Mammary microvascular endothelial cell (primary cell): ENCODE measurements around the gene FAM151A. TPM values are rescaled to one million over a fixed set of nuclear protein-coding genes. Genes with fewer than 3 reads are reported as not detected.

Source experiments
- total RNA-seq: library from RNA; depleted of rRNA; stranded (reverse); fragments of >200 nt; gene quantifications from 2 replicates; pipeline ENCODE4 v1.2.3, GENCODE V29; 2015

Gene FAM151A
- not detected in 2 replicates for total RNA-seq

DNA sequence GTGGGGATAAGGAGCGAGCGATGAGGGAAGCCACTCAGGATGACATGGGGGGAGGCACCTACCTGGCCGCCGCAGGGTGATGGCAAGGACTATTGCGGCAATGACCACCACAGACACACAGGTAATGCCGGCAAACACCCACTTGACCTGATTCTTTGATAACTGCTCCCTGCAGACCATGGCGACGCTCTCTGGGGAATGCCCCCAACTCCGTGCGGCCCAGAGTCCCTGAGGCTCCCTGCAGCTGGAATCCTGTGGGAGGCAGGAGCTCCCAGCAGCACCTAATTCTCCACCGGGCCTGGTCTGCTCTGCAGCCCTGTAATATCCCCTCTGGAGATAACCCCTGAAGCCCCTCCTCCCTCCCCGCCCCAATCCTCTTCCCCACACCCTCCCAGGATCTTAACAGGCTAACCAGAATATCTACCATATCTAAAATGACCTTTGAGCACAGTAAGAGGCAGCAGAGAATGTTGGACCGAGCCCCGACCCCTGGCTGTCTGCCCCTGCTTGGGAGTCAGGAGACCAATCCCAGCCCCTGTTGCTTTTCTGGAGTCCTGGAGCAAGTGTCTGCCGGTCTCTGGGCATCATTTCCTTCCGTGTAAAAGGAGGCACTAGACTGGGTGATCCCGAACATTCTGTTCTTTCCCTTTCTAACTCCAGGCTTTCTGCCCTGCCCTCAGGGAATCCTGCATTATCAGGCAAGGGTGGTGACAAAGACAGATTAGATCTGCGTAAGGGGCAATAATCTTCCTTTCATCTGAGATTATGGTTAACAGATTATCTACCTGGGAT is at the start of gene FAM151A:
FAM151A (minus strand) TSS at position 310 of the 792 bp plus-strand sequence; CDS start at position 180, 130 bp downstream.

DNA sequence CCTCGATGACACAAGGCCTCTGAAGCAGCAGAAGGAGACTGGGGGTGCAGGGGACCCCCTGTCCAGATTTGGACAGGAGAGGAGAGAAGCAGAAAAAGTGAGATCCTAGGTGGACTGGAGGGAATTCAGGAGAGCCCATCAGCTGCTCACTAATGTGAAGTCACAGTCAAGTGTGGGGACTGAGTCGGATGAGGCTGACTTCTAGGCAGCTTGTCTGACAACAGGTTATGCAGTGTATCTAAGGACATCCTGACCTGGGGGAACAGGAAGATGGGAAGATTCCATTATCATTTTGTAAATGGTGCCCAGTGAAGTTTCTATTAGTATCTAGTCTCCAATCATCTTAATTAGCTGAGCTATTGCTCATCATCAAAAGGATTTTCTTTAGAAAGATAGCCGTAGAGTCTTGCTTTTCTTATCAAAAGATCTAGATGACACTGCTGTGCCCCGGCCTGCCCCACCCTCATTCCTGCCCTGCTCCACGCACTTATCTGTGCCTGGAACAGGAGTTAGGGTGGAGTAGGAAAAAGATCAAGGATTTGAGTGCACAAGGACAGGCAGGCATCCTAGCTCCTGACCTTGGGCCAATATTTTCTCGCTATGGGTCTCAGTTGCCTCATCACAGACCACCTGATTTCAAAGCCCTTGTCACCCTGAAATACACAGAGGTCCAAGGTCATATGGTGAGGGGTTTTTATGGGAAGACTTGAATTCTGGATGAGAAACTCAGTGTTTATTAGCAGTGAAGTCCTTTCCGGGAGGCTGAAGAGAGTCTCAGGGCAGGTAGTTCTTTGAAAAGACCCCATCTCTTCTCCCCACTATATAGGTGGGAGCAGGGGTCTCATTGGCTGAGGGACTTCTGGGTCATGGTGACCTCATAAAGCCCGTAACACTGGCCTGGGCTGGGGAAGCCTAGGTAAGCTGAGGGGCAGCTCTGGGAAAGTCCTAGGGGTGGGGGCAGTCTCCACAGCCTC is 17.8 kb upstream of the FAM151A start, which contains the start of gene MROH7:
MROH7 (plus strand) TSS at position 924 of the 974 bp plus-strand sequence. CDS start 11,141 bp downstream, outside the sequence.

Other genes starting within 250 kb of the FAM151A start
- gene SSBP3, start 217.1 kb downstream of the FAM151A start, total RNA-seq, result 15.6 and 25.1 TPM in 2 replicates
- 3.3 and 5.1 TPM in 2 replicates for gene ACOT11, start 75.3 kb downstream of the FAM151A start, total RNA-seq
- gene MROH7, start 18.3 kb upstream of the FAM151A start, total RNA-seq, result 0.07 TPM in 1 of 2 replicates, not detected in the other
- gene TTC4, start 92.3 kb upstream of the FAM151A start, total RNA-seq, result 27.6 and 29.2 TPM in 2 replicates
- 2.8 and 5.1 TPM in 2 replicates for gene PARS2, start 141.0 kb upstream of the FAM151A start, total RNA-seq
- gene TTC22, start 177.8 kb upstream of the FAM151A start, total RNA-seq, result not detected in 2 replicates